ENCODE measurements around the gene BSPRY. TPM values are rescaled to one million over a fixed set of nuclear protein-coding genes. Genes with fewer than 3 reads are reported as not detected.
A peak's percentile ranks its signal among the peaks of the same experiment; 100 is the strongest.
"Not testable (repeated sequence)": the region's sequence is repeated elsewhere in the genome, so short reads cannot be mapped to it uniquely, and the experiment has no call there.

BSPRY gene
- total RNA-seq, 3 donors from 2014 or later (not counting 1 experiment from before 2014, with no cell fraction given), result 3.3 to 5.5 (median 4.3) TPM

DNA sequence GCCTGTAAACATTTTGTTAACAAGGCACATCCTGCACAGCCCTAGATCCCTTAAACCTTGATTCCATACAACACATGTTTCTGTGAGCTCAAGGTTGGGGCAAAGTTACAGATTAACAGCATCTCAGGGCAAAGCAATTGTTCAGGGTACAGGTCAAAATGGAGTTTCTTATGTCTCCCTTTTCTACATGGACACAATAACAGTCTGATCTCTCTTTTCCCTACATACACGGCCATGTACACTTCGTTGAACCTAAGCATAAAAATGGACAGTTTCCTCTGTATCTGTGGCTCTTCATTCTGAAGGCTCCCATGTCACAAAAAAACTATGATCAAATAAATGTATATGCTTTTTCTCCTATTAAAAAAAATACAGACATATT lies 30.5 kb downstream of the BSPRY start:
- H3K4me1 ChIP-seq (ENCODE audit: control insufficient read depth, insufficient read depth, low read length), result peaks cover 21% of the 10 kb centered on the region
- H3K9me3 ChIP-seq (ENCODE audit: control insufficient read depth, insufficient read depth, low read length); H3K9me3 Mint-ChIP-seq; H3K27ac Mint-ChIP-seq; H3K27me3 Mint-ChIP-seq (ENCODE audit: low read depth in 2 of 2); DNase-seq; H3K4me3 ChIP-seq (ENCODE audit: low read length); H3K27me3 ChIP-seq (ENCODE audit: control insufficient read depth, insufficient read depth, low read length); H3K4me3 Mint-ChIP-seq; H3K36me3 Mint-ChIP-seq; H3K27ac ChIP-seq (ENCODE audit: low read length); ATAC-seq; intact Hi-C loops (cut with micrococcal nuclease); H3K36me3 ChIP-seq (ENCODE audit: control insufficient read depth, insufficient read depth, low read length): not testable (repeated sequence)
- WGBS (ENCODE audit: insufficient coverage), result 84% methylated on average over 2 of the region's 2 CpGs
- peaks cover 6 to 11% of the 10 kb centered on the region in 2 donors for H3K4me1 Mint-ChIP-seq

DNA sequence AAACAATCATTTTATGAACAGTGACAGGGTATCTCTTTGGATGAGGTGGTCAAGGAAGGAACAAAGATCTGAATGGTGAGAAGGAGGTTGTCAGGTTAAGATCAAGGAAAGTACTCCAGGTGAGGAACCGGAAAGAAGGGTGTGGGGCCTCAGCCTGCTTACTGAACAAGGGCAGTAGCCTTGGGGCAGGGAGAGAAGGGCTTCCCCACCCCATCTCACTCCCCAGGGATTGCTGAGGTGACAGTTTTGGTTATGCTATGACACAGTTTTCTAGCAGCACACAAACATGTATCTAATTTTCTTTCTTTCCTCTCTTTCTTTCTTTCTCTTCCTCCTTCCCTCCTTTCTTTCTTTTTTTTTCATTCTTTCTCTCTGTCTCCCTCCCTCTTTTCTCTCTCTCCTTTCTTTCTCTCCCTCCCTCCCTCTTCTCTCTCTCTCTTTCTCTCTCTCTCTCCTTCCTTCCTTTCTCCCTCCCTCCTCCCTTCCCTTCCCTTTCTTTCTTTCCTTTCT lies 31.6 kb downstream of the BSPRY start:
- no peaks in the 10 kb centered on the region for H3K9me3 Mint-ChIP-seq
- DNase-seq (no peak), ATAC-seq (no peak)
- peaks cover 0 to under 1% of the 10 kb centered on the region in 2 donors for H3K4me1 Mint-ChIP-seq
- H3K27ac Mint-ChIP-seq, result peak overlapping the region in 1 of 2 donors; percentile 1
- Histone ChIP-seq H3K27me3 (ENCODE audit: control insufficient read depth, insufficient read depth, low read length) (no peaks in the 10 kb centered on the region), H3K4me1 (ENCODE audit: control insufficient read depth, insufficient read depth, low read length) (peaks cover 12% of the 10 kb centered on the region), H3K27ac (ENCODE audit: low read length) (no peak overlapping the region), H3K9me3 (ENCODE audit: control insufficient read depth, insufficient read depth, low read length) (no peaks in the 10 kb centered on the region), H3K4me3 (ENCODE audit: low read length) (no peak overlapping the region), H3K36me3 (ENCODE audit: control insufficient read depth, insufficient read depth, low read length) (no peaks in the 10 kb centered on the region)
- TF ChIP-seq, protein P1, sequence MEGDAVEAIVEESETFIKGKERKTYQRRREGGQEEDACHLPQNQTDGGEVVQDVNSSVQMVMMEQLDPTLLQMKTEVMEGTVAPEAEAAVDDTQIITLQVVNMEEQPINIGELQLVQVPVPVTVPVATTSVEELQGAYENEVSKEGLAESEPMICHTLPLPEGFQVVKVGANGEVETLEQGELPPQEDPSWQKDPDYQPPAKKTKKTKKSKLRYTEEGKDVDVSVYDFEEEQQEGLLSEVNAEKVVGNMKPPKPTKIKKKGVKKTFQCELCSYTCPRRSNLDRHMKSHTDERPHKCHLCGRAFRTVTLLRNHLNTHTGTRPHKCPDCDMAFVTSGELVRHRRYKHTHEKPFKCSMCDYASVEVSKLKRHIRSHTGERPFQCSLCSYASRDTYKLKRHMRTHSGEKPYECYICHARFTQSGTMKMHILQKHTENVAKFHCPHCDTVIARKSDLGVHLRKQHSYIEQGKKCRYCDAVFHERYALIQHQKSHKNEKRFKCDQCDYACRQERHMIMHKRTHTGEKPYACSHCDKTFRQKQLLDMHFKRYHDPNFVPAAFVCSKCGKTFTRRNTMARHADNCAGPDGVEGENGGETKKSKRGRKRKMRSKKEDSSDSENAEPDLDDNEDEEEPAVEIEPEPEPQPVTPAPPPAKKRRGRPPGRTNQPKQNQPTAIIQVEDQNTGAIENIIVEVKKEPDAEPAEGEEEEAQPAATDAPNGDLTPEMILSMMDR (IDR thresholded peaks at IDR 0.05), result no peak
- intact Hi-C loops (cut with micrococcal nuclease), result no loop called here
- no peaks in the 10 kb centered on the region for H3K36me3 Mint-ChIP-seq
- H3K27me3 Mint-ChIP-seq (ENCODE audit: low read depth in 2 of 2), result no peaks in the 10 kb centered on the region
- 60% methylated on average over 1 of the region's 1 CpG for WGBS (ENCODE audit: insufficient coverage)
- H3K4me3 Mint-ChIP-seq, result no peak overlapping the region

- H3K27me3 Mint-ChIP-seq (ENCODE audit: low read depth in 2 of 2); H3K36me3 ChIP-seq (ENCODE audit: control insufficient read depth, insufficient read depth, low read length); DNase-seq; H3K4me3 ChIP-seq (ENCODE audit: low read length); ATAC-seq; H3K27ac ChIP-seq (ENCODE audit: low read length); H3K27me3 ChIP-seq (ENCODE audit: control insufficient read depth, insufficient read depth, low read length); H3K4me1 ChIP-seq (ENCODE audit: control insufficient read depth, insufficient read depth, low read length); H3K4me3 Mint-ChIP-seq; H3K9me3 Mint-ChIP-seq; intact Hi-C loops (cut with micrococcal nuclease); H3K36me3 Mint-ChIP-seq; H3K4me1 Mint-ChIP-seq; H3K9me3 ChIP-seq (ENCODE audit: control insufficient read depth, insufficient read depth, low read length): not testable (repeated sequence)
- peak overlapping the region in 1 of 2 donors; percentile 1 for H3K27ac Mint-ChIP-seq
- 95% methylated on average over 7 of the region's 7 CpGs for WGBS (ENCODE audit: insufficient coverage)
Measured at GRCh38 chr9:113381441-113381840, 32.1 kb downstream of the BSPRY start.

DNA sequence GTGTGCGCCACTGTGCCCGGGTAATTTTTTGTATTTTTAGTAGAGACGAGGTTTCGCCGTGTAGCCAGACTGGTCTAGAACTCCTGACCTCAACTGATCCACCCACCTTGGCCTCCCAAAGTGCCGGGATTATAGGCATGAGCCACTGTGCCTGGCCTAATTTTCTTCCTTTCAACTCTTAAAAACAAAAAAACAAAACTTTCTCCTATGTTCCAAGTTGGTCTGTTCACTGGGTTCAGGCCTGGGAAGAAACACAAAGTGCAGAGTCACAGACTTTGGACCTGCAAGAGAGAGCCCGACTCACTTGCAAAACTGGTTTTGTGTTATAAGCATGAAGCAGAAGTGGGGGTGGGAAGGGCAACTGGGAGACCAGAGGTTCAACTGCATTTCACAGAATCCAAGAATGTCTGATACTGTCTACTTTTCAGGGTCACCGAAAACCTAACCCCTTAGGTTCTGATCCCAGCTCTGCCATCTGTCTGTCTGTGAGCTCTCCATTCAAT lies 32.6 kb downstream of the BSPRY start:
- intact Hi-C loops (cut with micrococcal nuclease), result no loop called here
- Mint-ChIP-seq H3K9me3 (no peaks in the 10 kb centered on the region), H3K27me3 (ENCODE audit: low read depth in 2 of 2) (no peaks in the 10 kb centered on the region), H3K4me3 (no peak overlapping the region), H3K36me3 (peaks cover under 1% of the 10 kb centered on the region), H3K27ac (no peak overlapping the region), H3K4me1 (no peaks in the 10 kb centered on the region)
- Histone ChIP-seq H3K4me1 (ENCODE audit: control insufficient read depth, insufficient read depth, low read length) (peaks cover 5% of the 10 kb centered on the region), H3K36me3 (ENCODE audit: control insufficient read depth, insufficient read depth, low read length) (no peaks in the 10 kb centered on the region), H3K9me3 (ENCODE audit: control insufficient read depth, insufficient read depth, low read length) (no peaks in the 10 kb centered on the region), H3K27me3 (ENCODE audit: control insufficient read depth, insufficient read depth, low read length) (no peaks in the 10 kb centered on the region), H3K27ac (ENCODE audit: low read length) (no peak overlapping the region), H3K4me3 (ENCODE audit: low read length) (no peak overlapping the region)
- WGBS (ENCODE audit: insufficient coverage), result 95% methylated on average over 8 of the region's 8 CpGs
- ATAC-seq, result no peak
- TF ChIP-seq, protein P1 (IDR thresholded peaks at IDR 0.05), result no peak
- DNase-seq, result no peak

All from natural killer cell (primary cell).